ENCODE measurements around the gene LPAR3.

- TF ChIP-seq CTCF (conservative IDR thresholded peaks at IDR 0.05; ENCODE audit: low read depth, low read length) = no peak
- TF ChIP-seq EZH2 (IDR thresholded peaks at IDR 0.05; ENCODE audit: low read length, unreplicated experiment) = no peak
Measured at GRCh38 chr1:84919461-84919970, 26.5 kb upstream of the LPAR3 start.

Data from PC-3 (cell line).